Measurements from ENCODE around the gene TBC1D4.

TBC1D4 gene

DNA sequence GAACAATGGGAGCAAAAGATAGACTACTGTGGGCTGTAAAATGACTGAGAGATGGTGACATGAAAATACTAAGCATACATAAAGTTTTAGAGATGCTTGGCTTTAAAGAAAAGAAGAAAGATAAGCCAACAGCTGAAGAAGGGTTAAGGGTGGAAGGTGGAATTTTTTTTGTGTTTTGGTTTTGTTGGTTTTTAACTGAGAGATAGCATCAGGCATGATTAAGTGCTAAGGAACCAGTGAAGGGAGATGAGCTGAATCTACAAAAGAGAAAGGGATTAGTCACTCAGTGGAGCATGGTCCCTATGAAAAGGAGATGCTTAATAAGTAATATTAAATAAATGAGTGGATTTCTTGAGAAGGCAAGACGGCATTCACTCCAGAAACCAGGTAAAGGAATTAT, 12.5 kb upstream of the TBC1D4 start:
- TF ChIP-seq, protein P1, sequence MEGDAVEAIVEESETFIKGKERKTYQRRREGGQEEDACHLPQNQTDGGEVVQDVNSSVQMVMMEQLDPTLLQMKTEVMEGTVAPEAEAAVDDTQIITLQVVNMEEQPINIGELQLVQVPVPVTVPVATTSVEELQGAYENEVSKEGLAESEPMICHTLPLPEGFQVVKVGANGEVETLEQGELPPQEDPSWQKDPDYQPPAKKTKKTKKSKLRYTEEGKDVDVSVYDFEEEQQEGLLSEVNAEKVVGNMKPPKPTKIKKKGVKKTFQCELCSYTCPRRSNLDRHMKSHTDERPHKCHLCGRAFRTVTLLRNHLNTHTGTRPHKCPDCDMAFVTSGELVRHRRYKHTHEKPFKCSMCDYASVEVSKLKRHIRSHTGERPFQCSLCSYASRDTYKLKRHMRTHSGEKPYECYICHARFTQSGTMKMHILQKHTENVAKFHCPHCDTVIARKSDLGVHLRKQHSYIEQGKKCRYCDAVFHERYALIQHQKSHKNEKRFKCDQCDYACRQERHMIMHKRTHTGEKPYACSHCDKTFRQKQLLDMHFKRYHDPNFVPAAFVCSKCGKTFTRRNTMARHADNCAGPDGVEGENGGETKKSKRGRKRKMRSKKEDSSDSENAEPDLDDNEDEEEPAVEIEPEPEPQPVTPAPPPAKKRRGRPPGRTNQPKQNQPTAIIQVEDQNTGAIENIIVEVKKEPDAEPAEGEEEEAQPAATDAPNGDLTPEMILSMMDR (IDR thresholded peaks at IDR 0.05; ENCODE audit: low read depth, low read length), result no peak
- H3K4me3 ChIP-seq (ENCODE audit: low read depth, low read length), result no peak overlapping the region

DNA sequence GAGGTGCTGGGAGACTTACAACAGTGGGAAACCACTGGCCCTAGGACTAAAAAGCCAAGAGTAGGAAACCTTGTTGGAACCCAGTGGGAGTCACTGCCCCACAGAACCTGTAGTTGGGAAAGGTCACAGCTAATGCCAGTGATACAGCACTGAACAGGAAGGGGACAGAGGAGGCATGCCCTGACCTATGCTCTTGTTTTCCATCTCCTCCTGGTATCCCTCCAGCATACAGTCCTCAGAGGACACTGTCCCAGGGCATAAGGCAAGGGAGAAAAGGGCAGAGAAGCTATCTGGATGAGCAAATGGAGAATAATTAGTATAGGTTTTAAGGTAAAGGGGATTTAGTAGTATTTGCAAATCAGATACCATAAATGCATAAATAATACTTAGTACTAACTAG, 11.2 kb upstream of the TBC1D4 start:
- H3K4me3 ChIP-seq (ENCODE audit: low read depth, low read length), result no peak overlapping the region
- TF ChIP-seq, protein P1 (IDR thresholded peaks at IDR 0.05; ENCODE audit: low read depth, low read length), result no peak

DNA sequence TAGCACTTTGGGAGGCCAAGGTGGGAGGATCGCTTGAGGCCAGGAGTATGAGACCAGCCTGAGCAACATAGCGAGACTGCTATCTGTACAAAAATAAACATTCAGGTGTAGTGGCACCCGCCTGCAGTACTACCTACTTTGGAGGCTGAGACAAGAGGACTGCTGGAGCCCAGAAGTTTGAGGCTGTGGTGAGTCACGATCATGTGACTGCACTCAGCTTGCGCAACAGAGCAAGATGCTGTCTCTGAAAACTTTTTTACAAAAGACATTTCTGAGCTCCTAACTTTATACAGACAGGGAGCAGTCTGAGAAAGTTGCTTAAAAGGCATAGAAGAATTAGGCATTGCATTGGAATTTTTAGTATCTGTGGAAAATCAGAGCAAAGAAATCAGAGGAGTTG, 10.4 kb upstream of the TBC1D4 start:
- TF ChIP-seq, protein P1 (IDR thresholded peaks at IDR 0.05; ENCODE audit: low read depth, low read length), result no peak
- H3K4me3 ChIP-seq (ENCODE audit: low read depth, low read length), result no peak overlapping the region

DNA sequence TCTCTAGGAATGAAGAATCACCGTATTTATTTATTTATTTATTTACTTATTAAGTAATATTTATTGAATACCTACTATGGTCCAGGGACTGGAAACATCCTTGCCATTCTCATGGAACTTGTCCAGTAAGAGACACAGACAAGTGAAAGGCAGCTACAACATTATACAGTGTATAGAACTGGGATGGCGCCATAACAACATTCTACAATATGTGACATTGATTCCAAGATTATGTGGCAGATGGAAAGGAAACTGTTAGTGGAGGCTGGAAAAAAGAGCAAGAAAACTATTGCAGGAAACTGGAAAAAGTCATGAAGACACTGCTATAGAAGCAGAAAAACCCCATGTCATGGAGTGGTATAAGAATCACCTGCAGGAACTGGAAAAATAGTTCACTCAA, 9.4 kb upstream of the TBC1D4 start:
- H3K4me3 ChIP-seq (ENCODE audit: low read depth, low read length), result no peak overlapping the region
- TF ChIP-seq, protein P1 (IDR thresholded peaks at IDR 0.05; ENCODE audit: low read depth, low read length), result no peak

DNA sequence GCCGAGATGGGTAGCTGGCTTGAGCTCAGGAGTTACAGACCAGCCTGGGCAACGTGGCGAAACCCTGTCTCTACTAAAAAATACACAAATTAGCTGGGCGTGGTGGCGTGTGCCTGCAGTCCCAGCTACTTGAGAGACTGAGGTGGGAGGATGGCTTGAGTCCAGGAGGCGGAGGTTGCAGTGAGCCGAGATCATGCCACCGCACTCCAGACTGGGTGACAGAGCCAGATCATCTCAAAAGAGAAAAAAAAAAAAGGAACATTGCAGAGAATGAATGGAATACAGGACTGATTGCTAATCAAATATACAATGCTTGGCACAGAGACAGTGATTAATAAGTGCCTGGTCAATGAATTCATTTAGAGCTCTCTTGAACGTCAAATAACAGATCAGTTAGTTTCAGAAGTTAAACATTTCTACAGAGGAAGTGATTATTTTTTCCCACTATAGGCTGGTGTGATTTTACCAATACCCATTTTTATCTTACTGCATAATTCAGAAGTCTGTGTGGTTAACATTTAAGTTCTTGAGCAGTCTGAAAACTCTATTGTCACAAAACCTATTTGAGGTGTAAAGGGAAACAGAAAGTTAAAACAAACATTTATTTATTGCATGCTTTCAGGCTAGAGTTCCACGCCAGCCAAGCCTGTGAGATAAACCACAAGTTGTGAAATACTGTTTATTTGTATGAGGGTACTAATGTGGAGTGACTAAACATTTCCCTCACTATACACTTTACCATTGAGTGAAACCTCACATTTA, 7.7 kb upstream of the TBC1D4 start:
- H3K4me3 ChIP-seq (ENCODE audit: low read depth, low read length), result no peak overlapping the region
- TF ChIP-seq, protein P1 (IDR thresholded peaks at IDR 0.05; ENCODE audit: low read depth, low read length), result no peak

DNA sequence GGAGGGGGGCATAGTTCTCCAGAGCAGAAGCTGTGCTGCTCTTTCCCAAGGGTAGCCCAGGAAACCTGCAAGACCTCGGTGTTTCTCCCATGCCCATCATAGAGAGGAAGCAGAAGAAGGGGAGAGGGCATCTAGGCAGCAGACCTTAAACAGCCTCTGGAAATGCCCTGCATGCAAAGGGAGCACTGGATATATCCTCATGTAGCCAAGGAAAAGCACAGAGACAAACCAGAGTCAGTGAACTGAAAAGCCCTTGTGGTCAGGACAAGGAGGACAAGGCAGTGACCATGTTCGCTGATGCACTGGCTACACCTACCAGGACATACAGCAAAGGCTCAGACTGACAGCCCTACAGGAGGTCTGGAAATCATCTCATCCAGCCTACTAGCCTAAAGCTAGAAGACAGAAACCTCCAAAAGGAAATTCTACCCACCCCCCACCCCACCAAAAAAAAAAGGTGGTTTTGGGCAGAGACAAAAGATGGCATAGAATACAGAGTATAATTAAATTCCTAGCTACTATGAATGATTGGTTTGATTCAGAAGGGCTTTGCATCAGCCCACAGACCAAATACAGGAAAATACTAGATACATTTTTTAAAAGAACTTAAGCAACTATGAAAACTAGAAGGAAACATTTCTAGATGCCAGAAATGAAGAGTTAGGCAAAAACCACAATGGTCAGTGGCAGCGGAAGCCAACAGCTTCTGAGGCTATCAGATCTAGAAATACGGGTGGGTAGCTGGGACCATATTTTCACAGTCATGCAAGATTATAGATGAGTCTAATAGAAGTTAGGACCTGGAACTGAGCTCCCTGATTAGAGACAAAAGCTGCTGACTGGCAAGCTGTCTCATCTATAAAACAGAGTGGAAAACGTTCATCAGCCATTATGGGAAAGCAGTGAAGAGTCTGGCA, 4.4 kb upstream of the TBC1D4 start:
- H3K4me3 ChIP-seq (ENCODE audit: low read depth, low read length), result no peak overlapping the region

More for the DNA sequence above, 4.4 kb upstream of the TBC1D4 start:
- TF ChIP-seq, protein P1 (IDR thresholded peaks at IDR 0.05; ENCODE audit: low read depth, low read length), result no peak

Measured in WI38 (cell line).